Measurements from ENCODE around the gene PLA2G6.

GRCh38 chr22:38098410-38099249 lies 83.0 kb downstream of the PLA2G6 start:
- TF ChIP-seq CTCF (IDR thresholded peaks at IDR 0.05): no peak
- no peak for TF ChIP-seq POLR2AphosphoS5 (IDR thresholded peaks at IDR 0.05)
- TF ChIP-seq POLR2A (IDR thresholded peaks at IDR 0.05): no peak

Measured in breast epithelium (tissue), 3 donors.